Measurements from ENCODE around the gene ZNF586. TPM values are rescaled to one million over a fixed set of nuclear protein-coding genes. Genes with fewer than 3 reads are reported as not detected.

The ZNF586 gene
- total RNA-seq: 9.6 and 12.3 TPM in 2 replicates

GRCh38 chr19:57769345-57770131, at the start of gene ZNF586:
Gene ZNF586 (plus strand): TSS chr19:57769676. CDS start chr19:57769843, 167 bp downstream.

DNA sequence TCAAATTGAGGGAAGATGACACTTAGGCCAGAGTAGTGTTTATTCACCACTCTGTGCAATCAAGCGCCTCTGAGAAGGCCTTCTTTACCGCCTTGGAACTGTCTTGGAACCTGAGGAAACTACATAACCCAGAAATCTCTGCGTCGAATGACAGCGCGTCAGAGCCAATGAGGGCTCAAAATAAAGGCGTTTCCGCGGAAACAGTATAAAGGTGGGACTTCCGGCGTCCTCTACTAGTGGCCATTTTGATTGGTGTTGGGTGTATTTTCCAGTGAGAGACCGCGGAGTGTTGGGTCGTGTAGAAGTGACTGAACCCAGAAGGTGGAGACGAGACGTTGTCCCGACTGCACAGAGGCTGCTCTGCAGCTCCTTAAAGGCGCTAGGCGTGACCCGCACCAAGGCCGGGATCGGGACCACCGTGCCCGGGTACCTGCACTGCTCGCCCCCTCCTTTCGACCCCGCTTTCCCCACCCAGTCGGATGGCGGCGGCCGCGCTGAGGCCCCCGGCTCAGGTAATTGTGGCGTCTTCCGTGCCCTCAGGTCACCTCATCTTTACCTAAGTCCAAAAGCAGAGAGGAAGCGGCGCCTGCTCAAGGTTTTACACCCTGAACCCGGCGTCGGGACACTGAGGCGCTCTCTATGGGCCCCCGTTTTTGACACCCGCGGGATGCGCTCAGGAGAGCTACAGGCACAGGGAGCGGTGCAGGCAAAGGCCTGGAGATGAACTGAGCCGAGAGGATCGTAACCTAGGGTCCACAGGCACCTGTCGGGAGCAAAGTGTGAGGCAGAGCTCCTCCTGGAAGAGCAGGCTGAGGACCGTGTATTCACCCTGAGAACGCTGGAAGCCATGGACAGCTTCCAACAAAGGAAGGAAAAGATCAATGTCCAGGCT, 22.6 kb upstream of the ZNF586 start, which contains the start of gene ZNF776:
ZNF776 (plus strand) TSS at position 236 of the 892 bp plus-strand sequence; CDS start at position 480, 244 bp downstream.

GRCh38 chr19:57814505-57815246, 45.2 kb downstream of the ZNF586 start, which contains the start of gene ZNF552:
Gene ZNF552 (minus strand): TSS chr19:57814913. CDS start chr19:57814743, 170 bp downstream.

DNA sequence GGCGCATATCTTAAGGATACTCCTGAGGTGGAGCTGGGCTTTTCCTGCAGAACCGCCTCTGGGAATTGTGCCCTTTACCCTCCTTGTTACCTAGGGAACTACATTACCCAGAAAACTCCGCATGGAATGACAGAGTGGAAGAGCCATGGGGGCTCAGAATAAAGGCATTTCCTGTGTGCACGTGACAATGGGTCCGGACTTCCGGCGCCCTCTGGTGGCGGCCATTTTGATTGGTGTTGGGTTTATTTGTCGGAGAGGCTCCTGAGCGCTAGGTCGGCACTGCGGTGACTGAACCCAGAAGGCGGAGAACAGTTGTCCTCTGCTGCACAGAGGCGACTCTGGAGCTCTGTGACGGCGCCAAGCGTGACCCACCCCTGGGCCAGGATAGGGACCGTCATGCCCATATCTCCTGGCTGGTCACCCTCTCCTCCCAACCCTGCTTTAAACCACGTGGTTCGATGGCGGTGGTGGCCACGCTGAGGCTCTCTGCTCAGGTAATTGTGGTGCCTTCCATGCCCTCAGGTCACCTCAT, 60.7 kb downstream of the ZNF586 start, which contains the start of gene ZNF587B:
ZNF587B (plus strand) TSS at position 229 of the 532 bp plus-strand sequence; CDS start at position 459, 230 bp downstream.

Other genes with a start within 250 kb of the ZNF586 start
- gene ZNF549, start 242.3 kb upstream of the ZNF586 start, total RNA-seq: 1.8 and 2.5 TPM in 2 replicates
- 5.1 and 5.9 TPM in 2 replicates for gene ZNF550, start 209.8 kb upstream of the ZNF586 start, total RNA-seq
- 3.3 and 4.8 TPM in 2 replicates for gene ZNF416, start 190.8 kb upstream of the ZNF586 start, total RNA-seq
- gene ZIK1, start 185.5 kb upstream of the ZNF586 start, total RNA-seq: 4.4 and 4.9 TPM in 2 replicates
- gene ZNF530, start 169.8 kb upstream of the ZNF586 start, total RNA-seq: 2.2 and 2.7 TPM in 2 replicates
- 12.5 and 12.7 TPM in 2 replicates for gene ZNF134, start 155.4 kb upstream of the ZNF586 start, total RNA-seq
- gene ZNF211, start 136.5 kb upstream of the ZNF586 start, total RNA-seq: 4.8 and 7.2 TPM in 2 replicates
- not detected in 2 replicates for gene ZSCAN4, start 100.7 kb upstream of the ZNF586 start, total RNA-seq
- gene ZNF551, start 87.7 kb upstream of the ZNF586 start, total RNA-seq: 6.6 and 7.8 TPM in 2 replicates
- 0.37 and 0.59 TPM in 2 replicates for gene ZNF154, start 60.5 kb upstream of the ZNF586 start, total RNA-seq
- gene ZNF671, start 42.1 kb upstream of the ZNF586 start, total RNA-seq: 2.9 and 4.7 TPM in 2 replicates
- 8.5 and 9.8 TPM in 2 replicates for gene ZNF776, start 22.9 kb upstream of the ZNF586 start, total RNA-seq
- 4.1 and 4.8 TPM in 2 replicates for gene ZNF552, start 45.2 kb downstream of the ZNF586 start, total RNA-seq
- 18.0 and 32.5 TPM in 2 replicates for gene ZNF587B, start 60.6 kb downstream of the ZNF586 start, total RNA-seq
- 15.4 and 19.9 TPM in 2 replicates for gene ZNF587, start 80.2 kb downstream of the ZNF586 start, total RNA-seq
- gene ZNF814, start 119.4 kb downstream of the ZNF586 start, total RNA-seq: 5.5 and 9.8 TPM in 2 replicates
- gene ZNF417, start 146.9 kb downstream of the ZNF586 start, total RNA-seq: 8.5 and 11.1 TPM in 2 replicates
- gene ZNF418, start 165.7 kb downstream of the ZNF586 start, total RNA-seq: 1.2 and 1.8 TPM in 2 replicates
- 2.7 and 4.0 TPM in 2 replicates for gene ZNF256, start 178.0 kb downstream of the ZNF586 start, total RNA-seq
- gene C19orf18, start 204.9 kb downstream of the ZNF586 start, total RNA-seq: 0.20 and 0.37 TPM in 2 replicates
- gene ZNF606, start 233.1 kb downstream of the ZNF586 start, total RNA-seq: 8.8 and 10.7 TPM in 2 replicates

All from subcutaneous preadipocyte (primary cell).